ENCODE results near the gene BRD3.

The BRD3 gene

GRCh38 chr9:134007150-134007549 is 60.7 kb downstream of the BRD3 start:
- H3K4me3 ChIP-seq (ENCODE audit: low read length), result no peak overlapping the region
- no peak for TF ChIP-seq CTCF (conservative IDR thresholded peaks at IDR 0.05; ENCODE audit: low read depth, low read length)
- DNase-seq (ENCODE audit: low read depth), result no peak

GRCh38 chr9:134005381-134005780 is 62.4 kb downstream of the BRD3 start:
- no peak overlapping the region for H3K4me3 ChIP-seq (ENCODE audit: low read length)
- no peak for DNase-seq (ENCODE audit: low read depth)
- TF ChIP-seq CTCF (conservative IDR thresholded peaks at IDR 0.05; ENCODE audit: low read depth, low read length), result no peak

- no peak overlapping the region for H3K4me3 ChIP-seq (ENCODE audit: low read length)
- DNase-seq (ENCODE audit: low read depth), result no peak
- TF ChIP-seq CTCF (conservative IDR thresholded peaks at IDR 0.05; ENCODE audit: low read depth, low read length), result no peak
These were observed 62.9 kb downstream of the BRD3 start for GRCh38 chr9:134004881-134005280.

- no peak overlapping the region for H3K4me3 ChIP-seq (ENCODE audit: low read length)
- TF ChIP-seq CTCF (conservative IDR thresholded peaks at IDR 0.05; ENCODE audit: low read depth, low read length), result no peak
- no peak for DNase-seq (ENCODE audit: low read depth)
These were observed 63.5 kb downstream of the BRD3 start for GRCh38 chr9:134004131-134004873.

GRCh38 chr9:134003237-134003636 is 64.6 kb downstream of the BRD3 start:
- no peak for DNase-seq (ENCODE audit: low read depth)
- H3K4me3 ChIP-seq (ENCODE audit: low read length), result no peak overlapping the region
- no peak for TF ChIP-seq CTCF (conservative IDR thresholded peaks at IDR 0.05; ENCODE audit: low read depth, low read length)

- no peak for DNase-seq (ENCODE audit: low read depth)
- no peak overlapping the region for H3K4me3 ChIP-seq (ENCODE audit: low read length)
- no peak for TF ChIP-seq CTCF (conservative IDR thresholded peaks at IDR 0.05; ENCODE audit: low read depth, low read length)
These were observed 65.0 kb downstream of the BRD3 start for GRCh38 chr9:134002796-134003195.

GRCh38 chr9:133999851-134000265 is 68.0 kb downstream of the BRD3 start:
- no peak for DNase-seq (ENCODE audit: low read depth)
- TF ChIP-seq CTCF (conservative IDR thresholded peaks at IDR 0.05; ENCODE audit: low read depth, low read length), result no peak

More at GRCh38 chr9:133999851-134000265, 68.0 kb downstream of the BRD3 start:
- no peak overlapping the region for H3K4me3 ChIP-seq (ENCODE audit: low read length)

All from retinal pigment epithelial cell (primary cell).